GM18520 (cell line): ENCODE measurements around the gene TCF12.
"Not testable (repeated sequence)": the region's sequence is repeated elsewhere in the genome, so short reads cannot be mapped to it uniquely, and the experiment has no call there.

Source experiments
- ATAC-seq: cut with Tn5 transposase; IDR thresholded peaks from one replicate; pipeline ENCODE4 v1.9.1; 2021; ENCODE audit not compliant: unreplicated experiment

TCF12 gene

DNA sequence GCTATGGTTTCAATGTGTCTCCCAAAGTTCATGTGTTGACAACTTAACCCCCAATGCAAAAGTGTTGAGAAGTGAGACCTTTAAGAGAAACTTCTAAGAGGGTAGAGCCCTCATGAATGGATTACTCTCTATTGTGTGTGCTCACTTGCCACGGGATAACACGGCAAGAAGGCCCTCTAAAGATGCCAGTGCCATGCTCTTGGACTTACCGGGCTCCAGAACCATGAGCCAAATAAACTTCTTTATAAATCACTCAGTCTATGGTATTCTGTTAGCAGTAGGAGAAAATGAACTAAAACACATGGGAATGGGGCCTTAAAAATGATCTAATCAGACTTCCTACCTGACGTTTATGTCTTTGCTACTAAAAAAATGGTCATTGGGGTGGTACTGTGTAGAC, 2.6 kb upstream of the TCF12 start:
- ATAC-seq, result no peak

DNA sequence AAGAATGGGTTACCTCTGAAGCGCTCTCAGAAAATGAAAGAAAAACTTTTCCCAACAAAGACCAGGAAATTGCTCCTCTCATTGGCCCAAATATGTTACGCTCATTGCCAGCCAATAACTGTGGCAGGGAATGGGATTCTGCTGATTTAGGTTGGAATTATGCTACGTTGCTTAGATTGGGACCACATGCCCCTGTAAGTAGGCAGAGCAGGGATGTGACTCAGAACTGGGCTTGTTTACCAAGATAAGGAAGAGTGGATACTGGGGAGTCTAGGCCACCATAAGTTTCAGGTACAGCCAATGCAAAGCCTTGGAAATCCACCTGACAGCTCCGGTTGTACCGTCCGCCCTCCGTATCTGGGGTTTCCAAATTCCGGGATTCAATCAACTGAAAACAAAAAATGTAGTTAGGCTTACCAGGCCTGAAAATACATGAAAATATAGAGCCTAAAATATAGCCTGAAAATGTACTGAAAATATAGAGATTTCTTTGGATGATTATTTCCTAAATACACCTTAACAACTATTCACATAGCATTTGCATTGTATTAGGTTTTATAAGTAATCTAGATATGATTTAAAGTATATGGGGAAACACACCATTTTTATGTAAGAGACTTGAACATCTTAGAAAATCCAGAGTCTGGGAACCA, 1.5 kb upstream of the TCF12 start:
- no peak for ATAC-seq

DNA sequence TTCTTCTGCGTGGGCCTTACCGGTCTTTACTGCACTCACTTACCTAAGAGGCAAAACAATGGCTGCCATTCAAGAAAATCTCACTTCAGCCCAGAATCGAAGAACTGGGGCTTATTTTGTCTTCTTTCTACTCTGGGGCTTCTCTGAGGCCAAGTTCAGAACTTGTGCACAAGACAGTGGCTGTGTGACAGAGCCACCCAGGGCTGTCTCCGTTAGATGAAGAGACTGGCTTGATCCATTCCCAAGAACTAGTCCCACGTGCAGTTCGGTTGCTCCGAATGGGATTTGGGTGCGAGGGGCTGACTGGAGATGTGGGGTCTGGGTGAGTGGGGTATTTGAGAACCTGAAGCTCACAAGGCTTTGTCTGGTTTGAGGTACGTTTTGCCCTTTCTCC, 795 bp upstream of the TCF12 start:
- ATAC-seq, result no peak

DNA sequence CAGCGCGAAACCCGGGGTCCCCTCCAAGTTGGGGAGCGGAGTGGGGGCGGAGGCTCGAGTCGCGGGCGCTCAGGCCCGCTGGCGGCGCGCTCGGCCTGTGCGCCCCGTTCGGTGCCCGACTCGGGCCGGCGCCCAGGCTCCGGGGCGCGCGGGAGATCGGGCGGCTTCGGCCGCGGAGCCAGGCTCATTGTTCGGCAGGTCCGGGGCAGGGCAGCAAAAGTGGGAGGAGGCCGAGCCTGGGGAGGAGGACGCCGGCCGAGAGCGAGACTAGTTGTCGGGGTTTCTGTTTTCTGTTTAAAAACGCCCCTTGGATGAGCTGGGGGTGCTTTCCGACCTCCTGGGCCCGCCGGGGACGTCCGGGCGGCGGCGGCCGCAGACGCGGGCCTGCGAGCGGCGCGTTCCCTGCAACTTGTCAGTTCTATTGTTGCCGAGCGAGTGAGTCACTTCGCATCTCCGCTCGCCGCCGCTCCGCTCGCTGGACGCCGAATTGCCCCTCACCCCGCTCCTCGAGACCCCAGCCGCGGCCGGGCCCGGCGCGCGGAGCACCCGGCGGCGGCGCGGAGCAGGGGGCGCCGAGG, 676 bp downstream of the TCF12 start:
- ATAC-seq, result peak; percentile 15

DNA sequence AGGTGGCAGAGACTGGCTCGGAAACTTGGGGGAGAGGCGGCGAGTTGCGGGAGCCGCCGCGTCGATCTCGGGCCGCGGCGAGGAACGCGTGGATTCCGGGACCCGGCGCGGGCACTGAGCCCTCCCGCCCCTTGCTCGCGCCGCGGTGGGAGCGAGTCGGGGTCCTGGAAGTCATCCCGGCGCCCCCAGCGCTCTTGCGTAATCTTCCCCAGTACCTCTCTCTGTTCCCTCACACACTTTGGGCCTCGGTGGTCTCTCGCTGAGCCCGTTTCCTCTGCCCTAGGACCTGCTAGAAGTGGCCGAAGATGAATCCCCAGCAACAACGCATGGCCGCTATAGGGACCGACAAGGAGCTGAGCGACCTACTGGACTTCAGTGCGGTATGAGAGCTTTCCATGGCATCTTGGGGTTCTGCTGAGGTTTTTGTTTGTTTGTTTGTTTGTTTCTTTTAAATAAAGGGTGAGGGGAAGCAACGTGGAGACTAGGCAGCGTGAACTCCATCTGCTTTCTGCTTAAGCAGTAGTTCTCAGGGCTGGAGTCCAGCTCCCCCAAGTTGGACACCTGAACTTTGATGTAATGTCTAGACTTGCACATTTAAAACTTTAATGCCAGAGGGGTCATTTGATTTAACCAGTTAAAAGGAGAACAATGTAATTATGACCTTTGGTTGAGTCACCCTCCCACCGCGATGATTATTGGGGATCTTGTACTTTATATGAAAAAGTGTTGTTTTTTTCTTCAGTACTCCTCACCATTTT, 1.3 kb downstream of the TCF12 start:
- no peak for ATAC-seq

DNA sequence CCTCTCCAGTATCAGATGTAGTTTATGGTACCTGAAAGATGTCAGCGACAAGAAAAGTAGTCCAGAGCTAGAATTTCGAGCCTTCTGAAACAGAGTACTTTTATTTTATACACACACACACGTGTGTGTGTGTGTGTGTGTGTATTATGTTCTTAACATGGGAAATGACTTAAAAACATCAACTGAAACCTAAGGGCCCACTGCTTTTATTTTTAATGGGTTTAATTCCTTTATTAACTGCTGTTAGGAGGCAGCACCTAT, 1.9 kb downstream of the TCF12 start:
- no peak for ATAC-seq

DNA sequence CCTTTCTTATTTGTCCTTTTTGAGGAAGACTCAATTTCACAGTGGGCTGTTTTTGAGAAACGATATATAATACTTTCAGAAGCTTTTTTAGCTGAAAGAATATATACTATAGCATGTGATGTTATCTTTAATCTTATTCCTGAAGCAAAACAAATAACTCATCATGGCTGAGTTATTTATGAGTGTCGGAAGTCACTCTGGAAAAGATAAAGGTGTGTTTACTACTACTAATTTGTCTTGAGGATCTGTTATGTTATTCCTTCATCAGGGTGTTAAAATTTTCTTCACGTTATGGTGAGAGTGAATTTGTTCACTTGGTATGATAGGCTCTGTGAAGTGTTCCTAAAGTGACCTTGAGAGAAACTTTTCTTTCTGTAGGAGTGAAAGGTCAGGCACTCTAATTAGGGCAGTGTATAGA, 4.7 kb downstream of the TCF12 start:
- ATAC-seq, result no peak

DNA sequence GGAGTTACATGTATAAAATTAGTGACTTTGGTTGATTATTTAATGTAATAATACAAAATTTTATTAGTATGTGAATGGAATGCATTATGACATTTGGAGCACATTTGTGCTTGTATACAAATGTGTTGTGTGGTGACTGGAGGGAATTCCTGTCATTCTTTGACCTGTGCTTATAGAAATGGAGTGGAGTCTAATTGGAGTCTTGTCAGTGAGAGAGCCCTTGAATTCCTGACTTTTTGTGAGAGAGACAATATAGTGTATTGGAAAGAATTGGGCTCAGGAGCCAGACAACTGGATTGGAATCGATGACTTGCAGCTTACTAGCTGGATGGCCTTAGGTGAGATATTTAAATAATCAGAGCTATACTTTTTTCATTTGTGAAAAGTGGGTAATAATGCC, 9.4 kb downstream of the TCF12 start:
- no peak for ATAC-seq

DNA sequence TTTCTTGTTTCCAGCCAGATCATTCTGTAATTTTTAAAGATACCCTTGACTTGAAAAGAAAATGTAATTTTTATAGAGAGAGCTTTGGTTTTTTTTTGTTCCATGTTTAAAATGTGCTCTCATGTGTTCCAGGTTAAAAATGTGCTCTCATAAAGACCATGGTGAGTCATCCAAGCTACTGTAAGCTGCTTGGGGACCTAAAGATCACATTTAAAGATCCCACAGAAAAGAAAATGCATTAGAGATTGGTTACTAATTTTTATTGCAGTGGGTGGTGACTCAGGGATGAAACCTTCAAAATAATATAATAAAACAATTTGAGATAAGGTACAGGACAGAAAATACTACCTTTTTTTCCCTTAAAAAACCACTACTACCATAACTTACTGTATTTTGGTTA, 11.0 kb downstream of the TCF12 start:
- no peak for ATAC-seq

DNA sequence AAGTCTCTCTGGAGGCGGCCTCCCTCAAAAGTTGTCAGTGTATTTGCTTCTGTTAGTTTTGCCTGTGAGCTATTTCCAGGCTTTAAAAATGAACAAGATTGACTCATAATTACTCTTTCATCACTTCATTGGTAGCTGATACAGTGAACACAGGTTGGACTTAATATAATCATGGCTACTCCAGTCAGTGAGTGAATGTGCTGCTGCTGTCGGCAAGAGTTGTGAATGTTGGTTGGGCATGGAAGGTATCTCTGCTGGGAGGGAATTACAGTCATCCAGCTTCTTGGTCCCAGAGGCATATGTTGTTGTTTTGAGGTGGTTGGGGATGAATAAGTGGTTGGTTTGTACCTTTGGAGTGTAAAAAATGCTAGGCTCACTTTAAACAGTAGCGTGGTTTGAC, 11.5 kb downstream of the TCF12 start:
- no peak for ATAC-seq

DNA sequence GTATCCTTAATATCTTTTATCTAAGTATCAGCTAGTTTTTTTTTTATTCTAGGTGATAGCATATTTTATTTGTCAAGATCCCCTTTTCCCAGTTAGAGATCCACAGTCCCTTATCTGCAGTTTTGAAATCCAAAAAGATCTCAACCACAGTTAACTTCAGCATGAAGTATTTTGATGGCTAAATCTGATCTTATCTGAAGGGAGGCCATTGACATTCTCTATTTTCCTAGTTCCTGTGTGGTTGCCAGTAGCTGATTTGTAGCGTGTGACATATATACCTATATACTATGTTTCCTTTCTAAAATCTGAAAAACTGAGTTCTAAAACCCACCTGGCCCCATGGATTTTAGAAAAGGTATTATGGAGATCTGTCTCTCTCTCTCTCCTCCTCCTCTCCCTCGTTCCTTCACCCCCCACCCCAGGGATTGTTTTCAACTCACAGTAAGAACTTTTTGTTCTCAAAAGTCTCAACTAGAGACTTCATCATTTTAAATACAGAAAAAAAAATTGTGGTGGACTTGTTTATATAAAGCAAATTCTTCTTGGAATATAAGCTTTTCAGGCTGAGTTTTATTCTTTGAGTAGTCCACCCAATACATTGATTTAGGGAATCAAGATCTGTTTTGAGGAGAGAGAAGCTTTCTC, 12.3 kb downstream of the TCF12 start:
- ATAC-seq, result no peak

DNA sequence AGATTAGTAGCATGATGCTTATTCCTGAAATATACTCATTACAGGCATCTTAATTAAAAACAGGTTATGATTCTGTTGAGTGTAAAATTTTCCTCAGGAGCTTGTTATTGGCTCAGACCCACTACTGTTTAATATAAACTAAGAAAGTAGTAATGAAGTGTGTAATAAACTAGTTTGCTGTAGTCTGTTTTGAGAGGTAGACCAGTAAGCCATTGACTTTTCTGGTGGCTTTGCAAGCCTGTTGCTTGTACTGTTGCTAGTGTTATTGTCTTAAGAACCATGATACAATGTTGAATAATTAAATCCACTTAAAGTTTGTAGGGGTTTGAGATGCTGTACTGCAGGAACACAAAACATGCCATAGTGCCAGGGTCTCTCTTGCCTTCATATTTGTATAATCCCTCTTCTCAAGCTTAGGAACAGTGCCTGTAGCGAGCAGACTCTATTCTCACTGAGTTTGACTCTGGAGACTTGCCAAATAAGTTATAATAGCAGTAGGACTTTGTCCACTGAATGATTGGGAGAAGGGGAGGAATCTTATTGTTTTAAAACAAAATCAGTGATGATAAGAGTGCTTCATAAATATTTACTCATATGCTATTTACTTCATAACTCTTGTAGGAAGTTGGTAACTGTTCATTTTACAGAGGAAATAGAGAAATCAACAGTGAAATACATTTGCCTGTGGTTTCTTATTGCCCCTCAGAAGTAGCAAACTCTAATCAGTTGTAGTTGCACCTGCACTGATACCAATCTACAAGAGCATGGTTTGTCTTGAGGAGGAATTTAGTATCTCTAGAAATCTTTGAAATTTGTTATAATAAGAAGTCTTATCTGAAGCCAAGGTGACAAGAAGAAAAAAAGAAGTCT, 13.4 kb downstream of the TCF12 start:
- ATAC-seq, result no peak

DNA sequence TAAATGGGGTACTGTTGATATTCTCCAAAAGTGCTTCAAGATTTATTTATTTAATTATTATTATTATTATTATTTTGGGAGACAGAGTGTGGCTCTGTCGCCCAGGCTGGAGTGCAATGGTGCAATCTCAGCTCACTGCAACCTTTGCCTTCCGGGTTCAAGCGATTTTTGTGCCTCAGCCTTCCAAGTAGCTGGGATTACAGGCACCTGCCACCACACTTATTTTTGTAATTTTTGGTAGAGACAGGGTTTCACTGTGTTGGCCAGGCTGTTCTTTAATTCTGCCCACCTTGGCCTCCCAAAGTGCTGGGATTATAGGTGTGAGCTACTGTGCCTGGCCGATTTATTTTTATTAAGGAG, 14.0 kb downstream of the TCF12 start:
- ATAC-seq, result not testable (repeated sequence)

DNA sequence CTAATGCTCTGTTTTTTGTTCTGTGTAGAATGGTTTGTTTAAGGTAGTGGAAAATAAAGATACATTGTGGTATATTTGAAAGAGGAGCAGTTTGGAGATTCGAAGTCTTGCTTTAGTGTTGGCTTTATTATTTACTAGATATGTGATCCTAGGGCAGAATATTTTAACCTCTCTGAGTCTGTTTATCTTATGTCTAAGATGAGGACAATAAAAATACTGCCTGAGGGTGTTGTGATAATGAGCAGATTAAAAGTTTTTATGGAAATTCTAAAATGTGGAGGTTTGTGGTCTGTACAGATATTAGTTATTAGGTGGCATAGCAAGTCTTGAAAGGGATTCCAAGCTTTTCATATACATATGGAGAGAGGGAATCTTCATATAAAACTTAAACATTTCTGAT, 15.0 kb downstream of the TCF12 start:
- ATAC-seq, result no peak

DNA sequence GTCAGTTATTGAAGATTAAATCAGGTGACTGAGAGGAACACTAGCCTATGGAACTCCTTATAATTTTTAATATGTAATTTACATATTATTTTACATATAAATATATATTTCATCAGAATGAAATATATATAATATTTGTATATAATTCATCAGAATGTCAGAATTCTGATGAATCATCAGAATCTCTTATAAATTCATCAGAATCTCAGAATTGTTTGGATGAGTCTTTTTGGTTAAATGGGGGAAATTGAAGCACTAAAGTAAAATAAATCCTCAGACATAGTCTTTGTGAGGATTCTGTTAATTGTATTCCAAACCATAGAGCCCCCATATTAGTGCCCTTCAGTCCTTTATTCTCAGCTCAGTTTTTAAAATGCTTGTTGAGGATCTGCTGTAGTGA, 15.4 kb downstream of the TCF12 start:
- no peak for ATAC-seq

DNA sequence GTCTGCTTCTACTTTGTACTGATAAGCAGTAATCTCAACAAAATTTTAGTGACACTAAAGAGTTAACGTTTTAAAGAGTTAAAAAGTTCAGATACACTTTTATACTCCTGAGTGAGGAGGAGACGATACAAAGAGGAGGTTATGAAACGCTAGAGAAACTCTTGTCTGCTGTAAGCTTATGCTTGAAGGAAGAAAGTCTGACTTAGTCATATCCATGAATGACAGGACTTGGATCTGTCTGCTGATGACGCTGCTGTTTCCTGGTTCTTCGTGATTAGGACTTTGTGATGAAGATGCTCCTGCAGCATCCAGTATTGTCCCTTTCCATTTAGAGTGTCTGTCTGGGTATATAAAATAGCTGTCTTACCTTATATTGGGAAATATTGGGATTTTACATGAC, 15.8 kb downstream of the TCF12 start:
- ATAC-seq, result no peak

DNA sequence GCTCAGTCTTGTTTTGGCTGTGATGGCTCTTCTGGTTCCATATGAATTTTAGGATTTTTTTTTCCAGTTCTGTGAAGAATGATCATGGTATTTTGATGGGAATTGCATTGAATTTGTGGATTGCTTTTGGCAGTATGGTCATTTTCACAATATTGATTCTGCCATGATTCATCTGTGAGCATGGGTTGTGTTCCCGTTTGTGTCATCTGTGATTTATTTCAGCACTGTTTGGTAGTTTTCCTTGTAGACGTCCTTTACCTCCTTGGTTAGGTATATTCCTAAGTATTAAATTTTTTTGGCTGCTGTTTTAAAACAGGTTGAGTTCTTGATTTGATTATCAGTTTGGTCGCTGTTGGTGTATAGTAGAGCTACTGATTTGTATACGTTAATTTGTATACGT, 18.5 kb downstream of the TCF12 start:
- no peak for ATAC-seq

DNA sequence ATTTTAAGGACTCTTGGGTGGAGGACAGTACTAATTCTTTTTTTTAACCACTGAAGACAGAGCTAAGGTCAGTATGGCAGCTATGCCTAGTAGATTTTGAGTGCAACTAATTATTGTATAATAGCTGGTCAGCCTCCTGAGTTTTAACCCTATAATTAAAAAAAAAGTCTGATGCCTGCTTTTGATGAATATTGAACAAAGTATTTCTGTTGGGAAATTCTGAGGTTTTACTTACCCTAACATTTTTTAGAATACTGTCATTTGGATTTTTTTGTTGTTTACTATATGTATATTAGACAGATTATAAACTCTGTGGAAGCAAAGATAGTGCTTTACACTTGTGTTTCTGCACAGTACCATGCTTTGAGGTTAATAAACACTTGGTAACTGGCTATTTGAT, 20.8 kb downstream of the TCF12 start:
- no peak for ATAC-seq

DNA sequence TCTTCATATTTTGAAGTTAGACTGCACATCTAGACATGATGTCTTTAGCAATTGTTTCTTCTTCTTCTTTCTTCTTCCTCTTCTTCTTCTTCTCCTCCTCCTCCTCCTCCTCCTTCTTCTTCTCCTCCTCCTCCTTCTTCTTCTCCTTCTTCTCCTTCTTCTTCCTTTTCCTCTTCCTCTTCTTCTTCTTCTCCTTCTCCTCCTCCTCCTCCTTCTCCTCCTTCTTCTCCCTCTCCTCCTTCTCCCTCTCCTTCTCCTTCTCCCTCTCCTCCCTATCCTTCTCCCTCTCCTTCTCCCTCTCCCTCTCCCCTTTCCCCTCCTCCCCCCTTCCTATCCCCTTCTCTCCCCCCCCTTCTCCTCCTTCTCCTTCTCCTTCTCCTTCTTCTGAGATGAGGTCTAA, 21.9 kb downstream of the TCF12 start:
- no peak for ATAC-seq

DNA sequence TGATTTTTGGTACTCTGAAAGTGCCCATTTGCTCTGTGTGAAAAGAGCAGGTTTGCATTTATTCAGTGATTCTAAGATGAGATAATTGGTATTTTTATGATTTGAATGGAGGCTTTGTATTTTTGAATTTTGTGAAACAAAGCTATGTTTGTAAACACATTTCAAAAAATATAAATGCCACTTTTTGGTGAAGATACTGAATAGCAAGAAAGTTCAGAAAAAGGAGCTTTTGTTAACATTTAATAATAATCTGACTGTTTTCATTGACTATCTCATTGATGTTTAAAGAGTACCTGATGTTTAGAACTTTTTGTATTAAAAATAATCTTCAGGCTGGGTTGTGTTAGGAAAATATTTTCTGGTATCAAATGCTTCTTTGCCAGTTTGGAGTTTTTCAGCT, 23.7 kb downstream of the TCF12 start:
- ATAC-seq, result no peak

DNA sequence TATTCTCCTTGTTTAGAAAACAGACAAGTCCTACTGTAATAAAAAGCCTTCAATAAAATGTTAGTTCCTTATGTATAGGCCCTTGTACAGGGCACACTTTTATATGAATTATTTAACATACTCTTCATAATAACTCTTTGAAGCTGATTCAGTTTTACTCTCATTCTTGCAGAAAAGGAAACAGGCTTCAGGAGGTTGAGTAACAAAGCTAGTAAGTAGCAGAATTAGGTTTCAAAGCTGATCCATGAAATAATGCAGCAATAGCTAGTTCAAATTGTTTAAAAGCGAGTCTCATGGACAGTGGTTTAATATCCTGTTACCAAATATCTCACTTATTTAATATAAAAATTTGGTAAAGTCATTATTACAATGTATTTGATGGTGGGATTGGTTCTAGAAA, 25.0 kb downstream of the TCF12 start:
- no peak for ATAC-seq

DNA sequence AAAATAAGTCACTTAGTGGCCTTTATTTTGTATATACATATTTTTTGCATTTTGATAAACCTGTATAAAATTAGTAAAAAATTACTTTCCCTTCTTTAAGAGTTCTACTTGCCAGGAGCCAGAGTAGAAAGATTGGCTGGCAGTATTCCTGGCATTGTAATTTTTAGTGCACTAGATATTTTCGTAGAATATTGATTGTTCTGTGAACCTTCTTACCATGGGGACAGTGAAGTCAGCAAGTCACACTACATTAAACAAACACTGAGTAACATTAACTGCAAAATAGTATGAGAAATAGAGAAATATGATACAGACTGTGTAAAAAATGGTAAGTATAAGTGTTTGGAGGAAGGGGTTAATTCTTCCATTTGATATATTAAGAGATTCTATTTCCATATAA, 26.0 kb downstream of the TCF12 start:
- no peak for ATAC-seq
